ENCODE data around the gene DCTN5.

- TF ChIP-seq POLR2A (IDR thresholded peaks at IDR 0.05; ENCODE audit: low read length) (no peak), GATA1 (IDR thresholded peaks at IDR 0.05; ENCODE audit: low read depth, low read length) (no peak)
Observed at GRCh38 chr16:23706439-23706838, 65.2 kb downstream of the DCTN5 start.
